GM19397 (cell line): Measurements from ENCODE around the gene EPB41L5.
"Not testable (repeated sequence)": the region's sequence is repeated elsewhere in the genome, so short reads cannot be mapped to it uniquely, and the experiment has no call there.

Experiments
- ATAC-seq: cut with Tn5 transposase; IDR thresholded peaks from one replicate; pipeline ENCODE4 v1.9.1; 2021; ENCODE audit warnings: mild to moderate bottlenecking, moderate library complexity; ENCODE audit not compliant: unreplicated experiment

EPB41L5 gene

GRCh38 chr2:120012771-120013596, at the start of gene EPB41L5:
EPB41L5 (plus strand) TSS chr2:120013077; CDS start chr2:120019085, 6,008 bp downstream.
- peak; percentile 97 for ATAC-seq

DNA sequence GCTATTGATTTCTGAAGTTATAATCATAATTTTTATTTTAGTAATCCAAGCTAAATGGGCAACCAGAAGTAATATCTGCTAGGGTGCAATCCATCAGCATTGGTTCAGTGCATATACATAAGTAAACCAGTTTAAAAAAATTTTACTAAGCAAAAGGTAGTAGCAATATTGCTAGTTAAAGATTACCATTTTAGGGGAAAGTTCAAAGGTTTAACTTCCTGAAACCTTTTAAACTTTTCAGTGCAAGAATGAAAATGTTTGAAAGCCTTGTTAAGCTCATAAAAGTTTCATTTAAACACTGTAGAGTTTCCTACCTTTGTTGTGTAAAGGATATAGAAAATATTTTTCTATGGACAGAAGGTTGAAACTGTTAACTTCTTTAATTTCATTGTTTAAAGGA, 31.0 kb upstream of the EPB41L5 start:
- no peak for ATAC-seq

- ATAC-seq, result no peak
Measured at GRCh38 chr2:119982506-119982905, 30.4 kb upstream of the EPB41L5 start.

- ATAC-seq, result no peak
Measured at GRCh38 chr2:119983108-119983507, 29.8 kb upstream of the EPB41L5 start.

DNA sequence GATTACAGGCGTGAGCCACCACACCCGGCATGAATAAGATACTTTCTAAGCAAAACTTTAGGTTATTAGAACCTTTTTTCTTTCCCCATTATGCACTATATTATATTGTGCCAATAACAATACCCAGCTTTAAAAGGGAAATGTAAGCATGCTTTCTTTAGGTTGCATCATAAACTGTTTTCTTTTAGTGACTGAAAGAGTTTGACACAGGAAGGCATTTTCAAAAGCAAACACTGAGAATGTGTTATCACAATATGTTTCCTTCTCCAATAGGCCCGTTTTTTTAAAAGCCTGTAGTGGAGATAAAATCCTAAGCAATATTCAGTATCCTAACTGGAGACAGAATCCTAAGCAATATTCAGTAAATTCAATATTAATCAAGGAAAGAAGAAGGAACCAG, 16.7 kb upstream of the EPB41L5 start:
- ATAC-seq, result no peak

- not testable (repeated sequence) for ATAC-seq
Measured at GRCh38 chr2:119996896-119997891, 15.7 kb upstream of the EPB41L5 start.

DNA sequence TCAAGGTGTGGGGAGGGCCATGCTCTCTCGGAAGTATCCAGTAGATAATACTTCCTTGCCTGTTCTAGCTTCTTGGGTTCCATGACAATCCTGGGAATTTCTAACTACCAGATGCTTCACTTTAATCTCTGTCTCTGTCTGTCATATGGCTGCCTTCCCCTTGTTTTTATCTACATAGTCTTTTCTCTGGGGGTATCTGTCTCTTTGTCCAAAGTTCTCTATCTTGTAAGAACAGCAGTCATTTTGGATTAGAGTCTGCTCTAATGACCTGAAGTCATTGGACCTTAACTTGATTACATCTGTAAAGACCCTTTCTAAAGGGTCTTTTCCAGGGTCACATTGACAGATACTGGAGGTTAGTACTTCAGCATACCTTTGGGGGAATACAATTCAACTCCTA, 11.4 kb upstream of the EPB41L5 start:
- no peak for ATAC-seq

- no peak for ATAC-seq
Measured at GRCh38 chr2:120004254-120004653, 8.6 kb upstream of the EPB41L5 start.

GRCh38 chr2:120005834-120006521, 6.9 kb upstream of the EPB41L5 start:
- peak; percentile 91 for ATAC-seq

DNA sequence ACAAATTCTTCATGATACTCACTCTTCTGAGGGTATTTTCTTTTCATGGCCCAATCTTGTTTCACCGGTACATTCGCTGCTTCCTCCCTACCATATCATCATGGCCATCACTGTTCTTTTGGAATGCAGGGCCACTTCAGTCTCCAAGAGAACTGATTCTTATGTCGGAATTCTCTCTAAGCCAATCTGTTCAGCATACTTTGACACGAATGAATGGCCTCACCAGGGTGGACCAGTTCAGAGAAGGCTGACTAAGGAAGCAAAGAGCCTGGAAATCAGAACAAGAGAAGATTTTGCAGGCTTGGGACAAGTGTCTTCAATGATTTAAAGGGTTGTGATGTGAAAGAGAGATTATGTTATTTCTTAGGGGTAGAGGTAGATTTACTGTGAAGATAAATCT, 5.0 kb upstream of the EPB41L5 start:
- no peak for ATAC-seq

DNA sequence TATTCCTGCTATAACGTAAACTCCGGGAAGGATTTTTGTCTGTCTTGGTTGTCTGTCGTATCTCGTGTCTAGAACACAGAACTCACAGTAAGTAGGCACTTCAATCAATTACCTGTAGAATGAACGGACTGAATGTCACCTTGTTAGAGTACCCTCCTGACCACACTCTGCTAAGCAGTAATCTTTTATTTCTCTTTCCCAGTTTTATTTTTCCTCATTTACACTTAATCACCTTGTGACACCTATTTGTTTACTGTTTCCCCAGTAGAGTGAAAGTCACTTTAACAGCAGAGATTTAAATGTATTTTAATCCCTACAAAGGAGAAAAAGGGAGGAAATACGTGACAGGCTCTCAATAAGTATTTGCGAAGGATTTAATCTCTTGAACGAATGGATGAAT, 514 bp upstream of the EPB41L5 start:
- no peak for ATAC-seq

GRCh38 chr2:120013597-120014223, 833 bp downstream of the EPB41L5 start:
- no peak for ATAC-seq

DNA sequence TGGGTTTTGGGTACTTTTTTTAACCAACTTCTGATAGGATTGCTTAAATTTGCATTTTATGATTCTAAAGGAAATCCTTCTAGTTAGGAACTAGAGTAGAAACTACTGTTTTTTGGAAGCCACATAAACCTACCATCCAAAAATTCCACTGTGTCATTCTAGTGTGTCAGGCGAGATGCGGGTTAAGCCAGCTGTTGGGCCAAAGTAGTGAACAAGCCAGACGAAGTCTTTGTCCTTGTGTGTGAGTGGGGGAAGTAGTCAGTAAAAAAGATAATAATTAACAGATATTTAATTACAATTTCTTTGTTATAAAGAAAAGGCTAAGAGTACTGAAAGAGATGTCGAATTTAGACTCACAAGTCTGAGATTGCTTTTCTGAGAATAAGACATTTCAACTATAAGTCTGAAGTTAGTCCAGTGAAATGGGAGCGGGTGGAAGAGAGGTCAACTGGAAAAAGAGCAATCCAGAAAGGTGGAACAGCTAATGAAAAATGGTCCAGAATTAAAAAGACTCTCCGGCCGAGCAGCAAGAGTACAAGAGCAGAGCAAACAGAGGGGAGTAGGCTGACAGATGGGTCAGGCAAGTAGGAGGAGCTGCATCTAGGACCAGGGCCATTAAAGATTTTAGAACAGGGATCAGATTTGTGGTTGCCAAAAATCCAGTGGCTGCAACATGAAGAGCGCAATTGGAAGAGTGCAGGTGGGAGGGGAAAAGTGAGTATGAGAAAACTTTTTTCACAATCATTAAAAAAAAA, 1.5 kb downstream of the EPB41L5 start:
- no peak for ATAC-seq

- no peak for ATAC-seq
Measured at GRCh38 chr2:120016800-120017199, 3.9 kb downstream of the EPB41L5 start.

GRCh38 chr2:120017201-120017600, 4.3 kb downstream of the EPB41L5 start:
- no peak for ATAC-seq

DNA sequence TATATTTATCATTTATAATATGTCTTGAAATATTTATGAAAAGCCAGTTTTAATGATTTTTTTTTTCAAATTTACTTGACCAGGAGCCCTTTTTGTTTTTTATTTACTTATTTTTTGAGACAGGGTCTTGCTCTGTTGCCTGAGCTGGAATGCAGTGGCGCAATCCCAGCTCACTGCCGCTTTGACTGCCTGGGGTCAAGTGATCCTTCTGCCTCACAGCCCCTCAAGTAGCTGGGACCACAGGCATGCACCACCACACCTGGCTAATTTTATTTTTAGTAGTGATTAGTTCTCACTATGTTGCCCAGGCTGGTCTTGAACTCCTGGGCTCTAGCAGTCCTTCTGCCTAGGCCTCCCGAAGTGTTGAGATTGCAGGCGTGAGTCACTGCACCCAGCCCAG, 5.7 kb downstream of the EPB41L5 start:
- ATAC-seq, result no peak

DNA sequence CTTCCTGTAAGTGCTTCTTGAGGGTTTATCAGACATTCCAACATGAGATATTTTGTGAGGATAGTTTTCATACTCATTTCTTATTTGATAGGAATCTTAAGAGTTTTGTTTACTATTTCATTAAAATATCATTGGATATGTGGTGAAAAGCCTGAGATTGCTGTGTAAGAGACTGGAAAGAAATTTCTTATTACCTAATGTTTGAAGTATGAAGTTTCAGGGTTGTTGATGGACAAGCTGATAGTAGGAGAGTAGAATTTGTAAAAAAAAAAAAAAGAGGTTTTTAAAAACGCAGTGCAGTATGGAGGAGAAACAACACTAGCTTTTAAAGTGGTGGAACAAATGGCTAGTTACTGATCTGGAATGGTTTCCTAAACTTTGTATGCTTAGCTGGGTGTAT, 7.7 kb downstream of the EPB41L5 start:
- no peak for ATAC-seq

DNA sequence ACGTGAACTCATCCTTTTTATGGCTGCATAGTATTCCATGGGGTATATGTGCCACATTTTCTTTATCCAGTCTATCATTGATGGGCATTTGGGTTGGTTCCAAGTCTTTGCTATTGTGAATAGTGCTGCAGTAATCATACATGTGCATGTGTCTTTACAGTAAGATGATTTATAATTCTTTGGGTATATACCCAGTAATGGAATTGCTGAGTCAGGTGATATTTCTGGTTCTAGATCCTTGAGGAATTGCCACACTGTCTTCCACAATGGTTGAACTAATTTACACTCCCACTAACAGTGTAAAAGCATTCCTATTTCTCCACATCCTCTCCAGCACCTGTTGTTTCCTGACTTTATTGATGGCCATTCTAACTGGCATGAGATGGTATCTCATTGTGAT, 9.6 kb downstream of the EPB41L5 start:
- ATAC-seq, result not testable (repeated sequence)

- ATAC-seq, result no peak
Measured at GRCh38 chr2:120026890-120027289, 14.0 kb downstream of the EPB41L5 start.

- ATAC-seq, result no peak
Measured at GRCh38 chr2:120028795-120029194, 15.9 kb downstream of the EPB41L5 start.
